AG04450 (cell line): Measurements from ENCODE around the gene SRPX. TPM values are rescaled to one million over a fixed set of nuclear protein-coding genes. Genes with fewer than 3 reads are reported as not detected.

Experiments
- CTCF ChIA-PET: fragments of 300-600, 350-600 bp; formaldehyde crosslinking; extraction: SDS; loops from one replicate; lab custom pipeline; 2022; ENCODE audit warnings: antibody characterized with exemption, inconsistent platforms; lab: Charles Lee
- POLR2A ChIA-PET: fragments of 350-600 bp; formaldehyde crosslinking; extraction: SDS; loops from one replicate; lab custom pipeline; 2021; ENCODE audit warnings: antibody characterized with exemption, inconsistent platforms; lab: Yijun Ruan, JAX
- DNase-seq: peaks from one replicate; pipeline ENCODE4 v3.0.0-alpha.2; 2011; ENCODE audit warnings: low read depth, low spot score
- H3K27ac ChIP-seq: one replicate; pipeline ENCODE4 v1.5.1; 2012; ENCODE audit warnings: low read depth, low read length, control low read depth
- H3K27me3 ChIP-seq: one replicate; pipeline ENCODE4 v1.6.0; 2012; ENCODE audit warnings: low read length; ENCODE audit not compliant: control insufficient read depth, insufficient read depth
- H3K4me3 ChIP-seq: 2 replicates; pipeline ENCODE4 v1.5.1; 2011; ENCODE audit warnings: mild to moderate bottlenecking, low read depth, low read length, control low read depth
- H3K9me3 ChIP-seq: 2 replicates; pipeline ENCODE4 v1.5.1; 2012; ENCODE audit warnings: low read length; ENCODE audit not compliant: control insufficient read depth, insufficient read depth
- CTCF ChIP-seq: IDR thresholded peaks from 2 replicates; pipeline ENCODE4 v1.5.1; 2011; ENCODE audit warnings: low read depth, low read length, control low read depth, inconsistent platforms
- polyA plus RNA-seq: library from polyadenylated mRNA; depleted of rRNA; stranded (reverse); fragments of >200 nt; gene quantifications from 2 replicates; pipeline ENCODE4 v1.2.3, GENCODE V29; 2011

SRPX gene
- polyA plus RNA-seq, 1 experiment: 49.6 TPM

DNA sequence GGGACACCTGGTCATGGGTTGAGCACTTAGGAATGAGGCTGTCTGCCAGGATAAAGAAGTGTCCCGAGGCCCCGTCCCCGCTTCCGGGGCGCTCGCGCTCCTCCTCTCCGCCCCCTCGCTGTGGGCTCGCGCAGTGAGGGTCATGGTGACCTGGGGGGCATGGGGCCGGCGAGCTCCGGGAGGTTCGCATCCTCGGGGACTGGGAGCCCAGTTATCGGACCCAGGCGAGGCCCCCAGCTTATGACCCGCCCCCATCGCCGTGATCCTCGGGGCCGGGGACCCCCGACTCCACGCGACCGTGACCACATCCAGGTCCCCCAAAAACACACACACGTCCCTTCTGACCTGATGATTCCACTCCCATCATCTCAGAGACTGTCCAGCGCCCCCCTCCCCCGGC is 35.3 kb upstream of the SRPX start:
- H3K27ac ChIP-seq: no peak overlapping the region
- H3K27me3 ChIP-seq: no peaks in the 10 kb centered on the region
- POLR2A ChIA-PET: no interaction called here
- CTCF ChIA-PET: no interaction called here
- DNase-seq: no peak
- no peak overlapping the region for H3K4me3 ChIP-seq
- H3K9me3 ChIP-seq: no peaks in the 10 kb centered on the region
- TF ChIP-seq CTCF: no peak

GRCh38 chrX:38249965-38250364 is 29.3 kb upstream of the SRPX start:
- no peak for TF ChIP-seq CTCF
- ChIA-PET POLR2A (no interaction called here), CTCF (no interaction called here)
- H3K27ac ChIP-seq: no peak overlapping the region
- H3K9me3 ChIP-seq: no peaks in the 10 kb centered on the region
- H3K27me3 ChIP-seq: no peaks in the 10 kb centered on the region
- DNase-seq: no peak
- H3K4me3 ChIP-seq: no peak overlapping the region

DNA sequence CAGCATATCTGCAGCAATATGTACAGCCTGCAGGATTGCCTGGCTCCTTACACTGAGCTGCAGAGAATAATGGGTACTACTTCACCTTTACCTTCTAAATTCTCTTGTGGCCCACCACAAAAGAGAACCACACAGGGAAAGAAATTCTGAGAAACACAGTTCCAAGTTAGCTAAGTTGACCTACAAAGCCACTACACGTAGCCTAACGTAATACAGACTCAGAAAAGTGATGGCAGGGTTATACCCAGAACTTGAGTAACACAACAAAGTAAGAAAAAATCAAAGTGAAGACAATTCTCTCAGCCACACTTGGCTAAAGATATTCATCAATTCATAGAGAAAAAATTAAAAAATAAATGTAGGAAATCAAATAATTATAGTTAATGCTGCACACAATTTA is 26.4 kb upstream of the SRPX start:
- TF ChIP-seq CTCF: no peak
- ChIA-PET POLR2A (interaction anchor here (0.6 kb wide), 1 partner anchor 15 kb away, joined by 7 read pairs; no protein-coding TSS in a partner anchor), CTCF (no interaction called here)
- no peaks in the 10 kb centered on the region for H3K9me3 ChIP-seq
- H3K27ac ChIP-seq: no peak overlapping the region
- DNase-seq: no peak
- H3K4me3 ChIP-seq: no peak overlapping the region
- H3K27me3 ChIP-seq: no peaks in the 10 kb centered on the region

DNA sequence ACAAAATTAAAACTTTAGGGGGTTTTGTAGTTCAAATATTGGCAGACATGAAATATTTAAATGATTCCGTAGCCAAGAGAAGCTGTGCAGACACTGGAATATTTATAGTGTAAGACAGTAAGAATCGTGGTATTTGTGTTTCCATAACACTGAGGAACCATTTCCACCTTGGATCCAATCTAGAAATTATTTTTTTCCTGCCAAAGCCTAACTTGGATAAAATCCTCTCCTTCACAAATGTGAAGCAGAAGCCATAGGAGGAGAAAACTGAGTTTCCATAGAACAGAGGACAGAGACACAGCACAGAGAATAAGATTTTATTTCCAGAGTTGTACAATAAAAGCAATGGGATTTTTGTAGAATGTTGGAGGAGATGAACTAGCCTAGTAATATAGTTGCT is 19.9 kb upstream of the SRPX start:
- no peak for DNase-seq
- Histone ChIP-seq H3K9me3 (no peaks in the 10 kb centered on the region), H3K27ac (no peak overlapping the region), H3K27me3 (no peaks in the 10 kb centered on the region), H3K4me3 (no peak overlapping the region)
- no peak for TF ChIP-seq CTCF
- POLR2A ChIA-PET: no interaction called here
- CTCF ChIA-PET: no interaction called here

DNA sequence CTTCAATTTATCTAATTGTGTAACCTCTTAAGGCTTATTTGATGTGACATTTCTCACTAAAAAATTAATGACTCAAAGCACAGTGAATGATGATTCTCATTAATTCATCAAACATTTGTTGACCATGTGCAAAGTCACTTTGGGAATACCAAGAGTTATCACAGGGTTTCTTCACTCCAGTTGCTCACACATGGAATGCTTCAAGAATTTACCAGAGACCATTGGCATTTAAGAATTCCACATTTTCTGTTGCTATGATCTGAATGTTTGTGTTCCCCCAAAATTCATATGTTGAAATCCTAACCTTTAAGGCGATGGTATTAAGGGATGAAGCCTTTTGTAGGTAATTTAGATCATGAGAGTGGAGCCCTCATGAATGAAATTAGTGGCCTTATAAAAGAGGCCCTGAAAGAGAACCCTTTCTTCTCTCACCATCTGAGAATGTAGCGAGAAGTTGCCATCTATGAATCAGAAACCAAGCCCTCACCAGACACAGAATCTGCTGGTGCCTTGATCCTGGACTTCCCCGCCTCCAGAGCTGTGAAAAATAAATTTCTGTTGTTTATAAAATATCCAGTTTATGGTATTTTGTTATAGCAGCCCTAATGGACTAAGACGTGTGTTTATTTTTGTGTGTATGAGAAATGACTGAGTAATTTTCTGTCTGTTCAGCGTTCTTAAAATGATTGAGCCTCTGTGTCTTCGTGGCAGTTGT is 16.4 kb upstream of the SRPX start:
- Histone ChIP-seq H3K4me3 (no peak overlapping the region), H3K9me3 (no peaks in the 10 kb centered on the region), H3K27ac (no peak overlapping the region), H3K27me3 (no peaks in the 10 kb centered on the region)
- CTCF ChIA-PET: interaction anchor here (0.6 kb wide), 1 partner anchor 90 kb away, joined by 3 read pairs; the partner anchor contains the start of gene RPGR
- no peak for DNase-seq
- TF ChIP-seq CTCF: no peak
- POLR2A ChIA-PET: no interaction called here
